NOMO-1 treated with DMSO at 0.1 percent for 48 hours (cell line): Measurements from ENCODE around the gene EPX.

Source experiments
- DNase-seq: peaks from one replicate; lab custom pipeline; 2025; ENCODE audit not compliant: unreplicated experiment; lab: John Stamatoyannopoulos, UW

Gene EPX

DNA sequence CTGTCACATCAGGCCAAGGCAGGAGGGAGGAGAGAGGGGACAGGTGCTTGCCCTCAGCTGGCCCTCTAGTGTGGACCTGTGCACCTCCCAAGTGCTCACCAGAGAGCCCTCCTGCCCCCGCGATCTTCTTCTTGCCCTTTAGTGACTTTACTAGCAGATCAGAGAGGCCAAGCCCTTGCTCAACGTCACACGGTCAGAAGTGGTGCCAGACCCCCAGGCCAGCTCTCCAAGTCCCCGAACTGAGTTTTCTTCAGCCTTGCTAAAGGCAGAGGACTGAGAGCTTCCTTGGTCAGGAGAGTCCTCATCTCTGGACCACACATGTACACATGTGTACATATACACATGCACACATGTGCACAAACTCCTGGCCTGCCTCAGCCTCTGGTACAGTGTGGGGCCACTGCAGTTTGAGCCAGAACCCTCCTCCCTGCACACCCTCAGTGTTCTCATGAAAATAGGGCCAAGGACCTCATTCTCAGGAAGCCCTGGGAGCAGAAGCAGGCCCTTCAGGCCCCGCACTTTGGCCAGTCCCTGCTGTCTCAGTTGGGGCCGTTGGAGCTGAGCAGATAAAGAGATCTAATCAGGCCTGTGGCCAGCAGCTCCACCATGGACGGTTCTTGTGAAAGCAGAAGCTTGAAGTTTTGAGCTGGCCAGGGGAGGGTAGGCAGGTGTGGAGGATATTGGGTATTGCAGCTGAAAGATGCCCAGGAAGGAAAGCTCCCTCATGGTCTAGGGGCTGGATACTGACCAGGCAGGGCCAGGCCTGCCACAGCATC, 7.4 kb upstream of the EPX start:
- no peak for DNase-seq

DNA sequence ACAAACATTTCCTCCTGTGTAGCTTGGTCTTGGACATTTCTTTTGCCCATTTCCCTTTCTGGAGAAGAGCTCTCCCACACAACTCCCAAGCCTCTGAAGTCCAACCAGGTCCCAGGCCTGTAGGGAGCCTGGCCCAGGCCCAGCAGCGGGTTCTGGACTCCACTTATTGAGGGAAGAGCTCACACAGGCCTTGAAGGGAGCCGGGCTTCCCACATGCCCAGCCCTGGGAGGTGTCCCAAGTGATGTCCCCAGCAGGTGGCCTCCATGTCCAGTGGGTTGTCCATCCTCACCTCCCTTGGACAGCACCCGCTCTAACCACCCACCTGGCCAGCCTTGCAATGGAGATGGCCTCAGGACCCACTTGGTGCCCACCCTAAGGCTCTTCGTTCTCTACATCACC, 5.9 kb upstream of the EPX start:
- no peak for DNase-seq

DNA sequence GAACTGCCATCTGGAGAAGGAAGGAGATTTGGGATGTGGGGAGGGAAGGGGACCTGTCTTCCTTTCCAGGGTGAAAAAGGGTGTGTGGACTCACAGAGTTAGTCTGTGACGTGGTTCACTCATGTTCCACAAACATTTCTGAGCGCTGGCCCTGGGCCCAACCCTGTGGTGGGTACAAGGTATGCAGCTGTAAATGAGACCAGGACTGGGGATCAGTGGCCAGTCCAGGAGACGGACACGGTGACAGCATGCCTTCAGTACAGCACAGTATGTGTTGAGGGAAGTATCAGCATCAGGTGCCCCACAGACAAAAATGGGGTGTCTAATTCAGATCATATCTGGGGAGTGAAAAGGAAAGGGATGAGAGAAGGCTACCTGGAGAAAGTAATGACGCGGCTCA, 5.5 kb upstream of the EPX start:
- no peak for DNase-seq

DNA sequence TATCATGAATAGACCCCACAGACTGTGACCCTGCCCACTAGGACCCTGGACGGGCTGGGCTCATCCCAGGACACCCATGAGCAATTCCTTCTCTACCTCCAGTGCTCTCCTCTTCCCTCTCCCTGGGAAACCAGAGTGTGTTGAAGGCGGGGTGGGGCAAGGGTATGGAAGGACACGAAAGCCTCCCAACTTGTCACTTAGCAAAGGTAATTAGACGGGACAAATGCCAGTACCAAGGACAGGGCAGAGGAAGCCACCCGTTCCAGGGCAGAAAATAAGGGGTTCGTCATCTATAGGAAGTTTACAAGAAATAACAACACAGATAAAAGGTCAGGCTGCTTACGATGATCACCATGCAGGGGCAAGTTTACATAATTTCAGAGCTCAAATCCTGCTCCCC, 4.9 kb upstream of the EPX start:
- no peak for DNase-seq

DNA sequence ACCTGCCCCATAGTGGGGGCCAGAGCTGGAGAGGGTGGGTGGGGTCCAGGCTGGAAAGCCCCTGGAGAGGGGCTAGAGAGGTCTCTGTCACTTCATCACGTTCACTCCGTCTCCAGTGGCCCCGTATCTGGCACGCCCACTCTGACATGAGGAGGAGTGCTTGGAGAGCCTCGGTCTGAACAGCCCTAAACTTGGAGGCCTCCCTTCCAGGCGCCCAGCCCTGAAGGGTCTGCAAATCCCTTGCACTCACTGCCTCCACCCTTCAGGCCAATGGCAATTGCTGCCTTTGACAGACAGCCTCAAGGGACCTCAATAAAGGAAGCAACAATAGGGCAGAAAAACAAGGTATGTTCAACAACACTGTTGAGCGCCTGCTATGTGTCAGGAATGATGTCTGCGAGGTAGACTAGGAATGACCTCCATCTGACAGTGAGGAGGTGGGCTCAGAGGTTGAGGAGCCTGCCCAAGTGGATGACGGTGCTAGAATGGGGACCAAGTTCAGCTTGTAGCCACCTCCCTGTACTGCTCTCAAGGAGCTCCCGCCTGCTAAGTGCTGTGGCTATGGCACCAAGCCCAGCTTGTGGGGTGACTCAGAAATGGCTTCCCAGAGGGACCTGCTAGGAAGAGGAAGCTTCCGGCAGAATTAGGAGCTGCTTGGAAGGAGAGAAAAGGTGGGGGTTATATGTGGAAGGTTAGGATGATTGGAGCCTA, 2.9 kb upstream of the EPX start:
- DNase-seq, result no peak

DNA sequence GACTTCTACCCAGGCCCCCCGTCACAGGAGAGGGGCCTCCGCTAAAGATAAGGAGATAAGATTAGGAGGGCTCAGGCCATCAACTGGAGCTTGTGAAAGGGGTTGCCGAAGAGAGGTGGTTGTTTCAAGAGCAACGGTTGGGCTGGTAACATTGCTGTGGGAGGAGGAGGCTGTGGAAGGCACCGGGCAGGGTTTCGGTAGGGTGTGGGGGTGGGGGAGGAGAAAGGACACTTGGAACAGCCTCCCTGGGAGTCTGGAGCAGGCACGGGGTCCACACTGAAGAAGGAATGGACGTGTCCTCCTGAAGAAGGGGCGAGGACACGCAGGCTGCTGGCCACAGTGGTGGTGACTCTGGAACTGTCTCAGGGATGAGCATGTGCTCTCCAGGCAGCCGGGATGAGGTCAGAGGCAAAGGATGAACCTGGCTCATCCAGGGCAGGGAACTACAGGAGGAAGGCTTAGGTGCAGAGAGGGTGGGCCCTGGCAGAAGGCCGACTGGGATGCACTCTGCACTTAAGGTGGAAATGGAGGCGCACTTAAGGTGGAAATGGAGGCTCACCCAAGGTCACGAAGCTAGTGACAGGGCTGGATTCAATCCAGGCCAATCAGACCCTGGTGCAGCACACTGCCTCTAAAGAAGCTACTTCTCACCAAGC, 1.2 kb upstream of the EPX start:
- no peak for DNase-seq

DNA sequence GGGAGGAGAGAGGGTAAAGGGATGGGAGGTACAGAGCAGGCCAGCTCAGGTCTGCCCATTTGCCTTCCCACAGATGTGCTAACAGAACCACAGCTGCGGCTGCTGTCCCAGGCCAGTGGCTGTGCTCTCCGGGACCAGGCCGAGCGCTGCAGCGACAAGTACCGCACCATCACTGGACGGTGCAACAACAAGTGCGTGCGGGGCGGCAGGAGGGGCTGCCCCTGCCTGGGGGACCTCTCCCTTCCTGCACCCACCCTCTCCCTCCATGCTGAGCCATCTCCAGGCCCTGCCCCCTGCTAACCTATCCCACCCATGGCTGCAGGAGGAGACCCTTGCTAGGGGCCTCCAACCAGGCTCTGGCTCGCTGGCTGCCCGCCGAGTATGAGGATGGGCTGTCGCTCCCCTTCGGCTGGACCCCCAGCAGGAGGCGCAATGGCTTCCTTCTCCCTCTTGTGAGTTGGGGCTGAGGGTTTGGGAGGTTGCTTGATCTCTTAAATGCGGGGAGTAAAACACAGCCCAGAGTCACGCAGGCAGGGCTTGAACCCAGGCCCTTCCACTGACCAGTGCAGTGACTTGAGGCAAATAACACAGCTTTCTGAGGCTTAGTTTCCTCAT, 1.2 kb downstream of the EPX start:
- no peak for DNase-seq

DNA sequence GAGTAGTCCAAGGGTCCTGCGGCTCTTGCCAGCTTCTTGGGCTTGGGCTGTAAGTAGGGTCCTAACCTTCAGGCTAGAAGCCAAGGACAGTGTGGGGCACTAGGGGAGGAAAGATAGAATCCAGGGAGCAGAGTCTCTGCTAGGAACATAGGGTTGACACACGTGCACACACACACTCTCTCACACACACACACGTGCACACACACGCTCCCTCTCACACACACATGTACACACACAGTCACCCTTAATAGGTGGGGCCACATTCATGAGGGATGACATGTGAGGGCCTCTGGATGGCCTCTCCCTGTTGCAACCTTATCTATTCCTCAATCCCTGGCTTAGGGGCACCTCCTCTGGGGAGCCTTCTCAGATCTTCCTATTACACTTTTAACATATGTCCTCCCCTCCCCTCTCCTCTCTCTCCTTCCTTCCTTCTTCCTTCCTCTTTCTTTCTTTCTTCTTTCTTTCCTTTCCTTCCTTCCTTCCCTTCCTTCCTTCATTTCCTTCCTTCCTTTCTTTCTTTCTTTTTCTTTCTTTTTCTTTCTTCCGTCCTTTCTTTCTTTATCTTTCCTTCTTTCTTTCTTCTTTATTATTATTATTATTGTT, 3.1 kb downstream of the EPX start:
- no peak for DNase-seq

DNA sequence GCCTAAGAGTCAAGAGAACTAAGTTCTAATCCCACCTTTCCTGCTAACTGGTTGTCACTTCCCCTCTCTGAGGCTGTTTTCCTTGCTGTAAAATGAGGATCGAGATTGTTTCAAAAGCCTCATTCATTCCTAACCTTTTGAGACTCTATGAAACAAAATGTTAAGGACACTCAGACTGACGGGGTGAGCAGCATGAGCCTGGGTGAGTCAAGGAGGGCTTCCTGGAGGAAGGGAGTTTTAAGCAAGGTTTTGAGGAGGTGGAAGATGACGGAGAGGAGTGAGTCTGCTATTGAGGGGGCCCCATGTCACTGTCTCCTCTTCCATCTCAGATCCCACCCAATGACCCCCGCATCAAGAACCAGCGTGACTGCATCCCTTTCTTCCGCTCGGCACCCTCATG, 4.1 kb downstream of the EPX start:
- no peak for DNase-seq

DNA sequence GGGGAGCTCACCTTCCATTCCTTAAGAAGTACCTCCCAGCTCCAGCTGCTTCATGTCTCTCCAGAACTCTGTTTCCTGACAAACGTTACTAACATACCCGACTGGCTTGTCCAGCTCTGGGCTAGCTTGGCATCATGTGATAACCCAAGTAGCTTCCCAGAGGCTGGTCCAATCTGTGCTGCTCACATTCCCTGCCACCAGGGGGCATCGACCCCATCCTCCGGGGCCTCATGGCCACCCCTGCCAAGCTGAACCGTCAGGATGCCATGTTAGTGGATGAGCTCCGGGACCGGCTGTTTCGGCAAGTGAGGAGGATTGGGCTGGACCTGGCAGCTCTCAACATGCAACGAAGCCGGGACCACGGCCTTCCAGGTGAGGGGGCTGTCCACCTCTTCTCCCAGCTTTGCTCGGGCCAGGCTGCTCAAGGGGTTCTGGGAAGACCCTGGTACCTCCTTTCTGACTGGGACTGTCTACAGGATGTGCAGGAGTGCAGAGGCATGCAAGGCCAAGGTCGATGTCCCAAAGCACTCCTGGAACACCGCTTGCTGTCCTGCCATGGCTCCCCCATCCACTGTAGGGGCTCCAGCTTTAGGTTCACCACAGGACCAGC, 7.6 kb downstream of the EPX start:
- peak; percentile 57 for DNase-seq

DNA sequence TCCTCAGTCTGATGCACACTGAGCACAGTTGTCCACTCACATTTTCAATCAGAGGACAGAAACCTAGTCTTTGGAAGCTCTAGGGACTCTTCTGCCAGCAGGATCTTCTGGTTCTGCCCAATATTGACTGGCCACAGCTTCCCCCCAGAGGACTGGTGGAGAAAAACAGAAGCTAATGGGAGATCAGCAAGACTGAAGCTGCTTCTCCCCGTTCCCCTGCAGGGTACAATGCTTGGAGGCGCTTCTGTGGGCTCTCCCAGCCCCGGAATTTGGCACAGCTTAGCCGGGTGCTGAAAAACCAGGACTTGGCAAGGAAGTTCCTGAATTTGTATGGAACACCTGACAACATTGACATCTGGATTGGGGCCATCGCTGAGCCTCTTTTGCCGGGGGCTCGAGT, 10.3 kb downstream of the EPX start:
- DNase-seq, result no peak

DNA sequence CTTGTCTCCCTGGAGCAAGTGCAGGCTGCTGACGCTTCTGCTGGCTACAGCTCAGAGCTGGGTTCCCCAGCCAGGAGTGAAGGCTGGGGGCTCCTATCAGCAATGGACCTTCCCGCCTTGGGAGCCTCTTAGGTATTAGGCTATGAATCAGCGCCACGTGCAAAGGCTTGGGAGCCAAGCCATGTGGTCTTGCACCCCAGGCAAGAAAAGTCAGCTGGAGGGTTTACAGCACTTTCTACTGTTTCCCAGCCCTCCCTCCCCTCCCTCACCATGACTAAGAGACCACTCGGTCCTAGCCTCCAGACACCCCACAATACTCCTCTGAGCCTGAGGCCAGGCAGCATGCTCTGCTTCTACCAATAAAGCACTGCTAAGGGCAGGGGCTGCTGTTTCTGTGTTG, 12.3 kb downstream of the EPX start:
- DNase-seq, result no peak

DNA sequence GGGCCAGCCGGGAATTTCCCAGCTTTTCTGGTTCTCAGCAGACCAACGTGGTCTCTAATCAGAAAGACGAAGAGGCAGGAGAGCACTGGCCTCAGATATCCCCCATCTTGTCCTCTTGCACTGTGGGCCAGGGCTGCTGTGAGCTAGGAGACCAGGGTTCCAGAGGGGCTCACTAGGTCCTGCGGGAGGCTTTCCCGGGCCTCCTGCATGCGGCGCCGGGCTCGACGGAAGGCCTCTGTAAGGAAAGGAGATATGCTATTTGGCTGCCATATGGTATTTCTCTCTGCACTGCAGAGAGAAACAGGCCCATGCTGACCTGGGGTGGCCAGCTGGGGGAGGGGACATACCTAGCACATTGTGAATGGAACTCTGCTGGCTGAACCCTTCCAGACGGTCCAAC, 13.4 kb downstream of the EPX start:
- no peak for DNase-seq

DNA sequence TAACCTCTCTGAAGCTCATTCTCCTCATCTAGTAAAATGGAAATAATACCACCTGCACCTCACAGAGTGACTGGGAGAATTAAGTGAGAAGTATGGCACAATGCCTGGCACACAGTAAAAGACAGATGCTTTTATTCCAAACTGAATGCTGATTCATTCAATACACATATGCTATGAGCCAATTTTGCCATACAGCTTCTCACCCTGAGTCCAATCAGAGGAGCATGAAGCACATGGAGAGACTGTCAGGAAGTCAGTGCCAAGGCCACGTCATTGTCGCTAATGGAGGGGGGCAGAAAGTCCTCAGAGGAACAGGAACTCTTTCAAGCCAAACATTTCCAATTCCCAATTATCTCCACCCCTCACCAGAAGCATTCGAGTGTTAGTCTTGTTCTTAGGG, 14.9 kb downstream of the EPX start:
- no peak for DNase-seq

DNA sequence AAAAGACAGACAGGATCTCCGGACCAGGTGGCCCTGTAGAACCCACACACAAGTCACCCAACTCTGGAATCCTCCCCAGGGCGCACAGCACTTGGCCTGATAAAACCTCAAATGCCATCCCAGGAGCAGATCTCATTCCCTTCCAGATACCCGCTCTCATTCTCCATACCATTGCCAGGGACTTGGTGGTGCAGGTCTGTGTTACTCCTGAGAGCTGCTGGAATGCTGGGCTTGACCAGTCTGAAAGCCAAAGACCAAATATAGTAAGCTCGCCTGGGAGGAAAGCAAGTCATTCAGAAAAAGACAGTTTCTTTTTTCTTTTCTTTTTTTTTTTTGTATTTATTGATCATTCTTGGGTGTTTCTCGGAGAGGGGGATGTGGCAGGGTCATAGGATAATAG, 15.8 kb downstream of the EPX start:
- DNase-seq, result no peak

DNA sequence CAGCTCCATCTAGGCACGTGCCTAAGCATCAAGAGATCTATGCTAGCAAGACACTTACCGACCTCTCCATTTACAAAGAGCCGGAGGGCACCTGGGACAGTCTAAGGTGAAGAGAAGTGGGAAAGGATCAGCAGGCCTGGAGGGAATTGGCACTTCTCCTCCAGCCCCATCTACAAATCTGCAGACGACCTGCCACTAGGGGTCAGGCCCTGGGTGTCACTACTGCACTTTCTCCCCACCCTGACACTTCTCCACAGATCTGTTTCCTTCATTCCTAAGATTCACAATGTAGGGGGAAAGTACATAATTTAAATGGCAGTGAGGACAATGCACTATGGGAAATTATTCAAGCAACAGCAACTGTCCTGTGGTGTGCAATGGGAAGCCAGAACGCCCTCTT, 18.4 kb downstream of the EPX start:
- DNase-seq, result no peak

DNA sequence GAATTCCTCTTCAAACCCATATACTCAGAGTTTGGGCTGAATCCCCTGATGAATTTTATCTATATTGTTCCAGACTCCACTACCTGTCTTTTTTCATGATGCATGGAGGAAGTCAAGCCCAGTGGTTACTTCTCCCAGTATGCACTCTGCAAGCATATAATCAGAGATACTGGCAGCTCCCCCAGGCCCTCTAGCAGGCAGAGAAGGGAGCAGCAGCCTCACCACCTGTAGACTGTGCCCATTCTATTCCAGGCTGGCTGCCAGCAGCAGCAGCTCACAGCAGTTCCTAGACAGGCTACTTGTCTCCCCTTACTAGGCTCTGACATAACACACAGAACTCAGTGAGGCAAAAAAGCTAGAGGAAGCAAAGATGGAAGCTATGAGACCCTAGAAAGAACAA, 23.2 kb downstream of the EPX start:
- DNase-seq, result no peak

DNA sequence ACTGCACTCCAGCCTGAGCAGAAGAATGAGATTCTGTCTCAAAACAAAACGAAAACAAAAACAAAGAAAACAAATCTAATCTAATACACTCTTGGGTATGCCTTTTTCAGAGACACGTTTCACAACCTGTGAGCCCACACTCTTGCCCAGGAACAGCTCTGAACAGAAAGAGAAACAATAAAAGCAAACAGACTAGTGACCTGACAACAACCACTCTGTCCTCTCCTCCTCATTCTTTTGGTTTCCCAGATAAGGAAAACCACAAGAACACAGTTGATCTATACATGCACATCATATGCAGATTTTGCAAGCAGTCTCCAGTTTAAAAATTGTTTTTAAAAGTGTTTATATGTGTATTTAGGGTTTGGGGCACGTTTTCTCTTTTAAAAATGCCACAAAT, 25.2 kb downstream of the EPX start:
- DNase-seq, result no peak

DNA sequence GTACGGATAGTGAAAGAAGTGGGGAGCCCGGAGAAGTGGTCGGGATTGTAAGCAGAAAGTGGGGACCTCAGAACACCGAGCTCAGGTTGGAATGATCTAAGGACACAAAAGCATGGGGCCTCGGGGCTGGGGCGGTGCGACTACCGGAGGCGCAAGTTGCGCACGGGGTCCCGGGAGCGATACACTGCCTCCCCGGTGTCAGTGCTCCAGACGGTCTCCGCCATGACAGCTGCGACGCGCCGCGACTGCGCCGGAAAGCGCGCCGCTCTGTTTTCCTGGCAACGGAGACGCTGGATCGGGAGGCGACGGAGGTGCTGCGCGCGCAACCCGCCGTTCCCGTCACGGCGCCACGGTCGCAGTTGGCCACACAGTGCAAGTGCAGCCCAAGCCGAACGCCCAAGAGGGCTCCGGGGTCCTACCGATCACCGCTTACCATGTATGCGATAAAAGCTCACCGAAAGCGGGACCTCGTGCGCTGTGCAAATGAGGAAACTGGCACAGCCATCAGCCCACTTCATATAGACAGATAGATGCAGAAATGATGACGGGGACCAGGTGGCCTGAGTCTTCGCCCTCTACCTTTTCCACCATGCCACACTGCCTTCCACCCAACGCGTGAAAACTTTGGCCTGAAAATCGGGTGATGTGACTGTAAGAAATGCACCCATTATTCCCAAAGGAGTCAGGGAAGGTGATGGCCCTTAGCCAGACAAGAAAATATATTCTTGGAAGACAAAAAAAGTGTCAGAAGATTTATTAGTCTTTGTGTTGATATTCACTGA, 26.7 kb downstream of the EPX start, which contains the start of gene MKS1:
TSS of gene MKS1 (minus strand) at position 249 of the 782 bp plus-strand sequence. CDS start at position 224, 25 bp downstream.
- DNase-seq, result peak; percentile 94

DNA sequence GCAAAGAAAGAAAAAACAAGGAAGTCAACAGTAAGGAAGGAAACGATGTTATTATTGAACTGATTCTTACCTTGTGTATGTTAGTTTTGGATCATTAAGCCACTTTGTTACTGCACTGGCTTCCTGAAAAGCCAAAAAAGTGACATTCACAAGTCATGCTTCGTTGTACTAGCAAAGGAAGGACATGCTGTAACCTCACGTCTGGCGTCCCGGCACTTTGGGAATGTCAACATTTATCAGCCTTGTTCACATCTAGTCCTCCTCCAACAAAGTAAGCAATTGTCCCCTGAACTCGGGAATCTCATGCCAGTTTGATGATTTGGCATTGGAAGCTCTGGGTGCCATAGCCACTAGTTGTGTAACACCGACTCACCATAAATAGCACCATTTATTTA, 27.3 kb downstream of the EPX start:
- DNase-seq, result peak; percentile 42
